Left kidney (tissue), 2 donors: Measurements from ENCODE around the gene DUSP15. TPM values are rescaled to one million over a fixed set of nuclear protein-coding genes. Genes with fewer than 3 reads are reported as not detected.
"Not testable (repeated sequence)": the region's sequence is repeated elsewhere in the genome, so short reads cannot be mapped to it uniquely, and the experiment has no call there.

ENCODE experiments used
- DNase-seq: peaks from one replicate; pipeline ENCODE4 v3.0.0-alpha.2; 2013
- polyA plus RNA-seq: library from polyadenylated mRNA; unstranded; fragments of 120-200 nt; gene quantifications from one replicate; pipeline ENCODE4 v1.2.1, GENCODE V29; 2013; ENCODE audit not compliant: insufficient read length

DUSP15 gene
- polyA plus RNA-seq, 1 donor, result 16.0 TPM

GRCh38 chr20:31823360-31824124 lies 46.8 kb downstream of the DUSP15 start:
- DNase-seq, result no peak

- DNase-seq, result peak; percentile 79
Measured at GRCh38 chr20:31822421-31823330, 47.7 kb downstream of the DUSP15 start.

GRCh38 chr20:31821427-31821826 lies 48.9 kb downstream of the DUSP15 start:
- no peak for DNase-seq

GRCh38 chr20:31820228-31820627 lies 50.1 kb downstream of the DUSP15 start:
- DNase-seq, result no peak

GRCh38 chr20:31819083-31819784 lies 51.1 kb downstream of the DUSP15 start, which contains the start of gene MYLK2:
Gene MYLK2, plus strand, starts transcription at chr20:31819356. Its CDS starts 225 bp downstream, at chr20:31819581.
- no peak for DNase-seq

- no peak for DNase-seq
Measured at GRCh38 chr20:31818376-31818908, 51.9 kb downstream of the DUSP15 start.

- no peak for DNase-seq
Measured at GRCh38 chr20:31817461-31817860, 52.9 kb downstream of the DUSP15 start.

- DNase-seq, result no peak
Measured at GRCh38 chr20:31816221-31816620, 54.1 kb downstream of the DUSP15 start.

- no peak for DNase-seq
Measured at GRCh38 chr20:31815408-31816188, 54.7 kb downstream of the DUSP15 start.

GRCh38 chr20:31814142-31814541 lies 56.2 kb downstream of the DUSP15 start:
- DNase-seq, result not testable (repeated sequence)

- DNase-seq, result no peak
Measured at GRCh38 chr20:31813611-31814010, 56.7 kb downstream of the DUSP15 start.

- peak; percentile 50 for DNase-seq
Measured at GRCh38 chr20:31811796-31812728, 58.3 kb downstream of the DUSP15 start.

- DNase-seq, result no peak
Measured at GRCh38 chr20:31811198-31811597, 59.1 kb downstream of the DUSP15 start.

Other genes with a start within 250 kb of the DUSP15 start
- gene COX4I2, start 232.6 kb downstream of the DUSP15 start, polyA plus RNA-seq, result 0.75 TPM
- gene BCL2L1, start 147.7 kb downstream of the DUSP15 start, polyA plus RNA-seq, result 66.2 TPM
- 71.2 TPM for gene TPX2, start 131.2 kb downstream of the DUSP15 start, polyA plus RNA-seq
- 0.76 TPM for gene MYLK2, start 51.2 kb downstream of the DUSP15 start, polyA plus RNA-seq
- gene FOXS1, start 24.9 kb downstream of the DUSP15 start, polyA plus RNA-seq, result 3.9 TPM
- gene TTLL9, start 107 bp upstream of the DUSP15 start, polyA plus RNA-seq, result 5.5 TPM
- 19.6 TPM for gene PDRG1, start 81.5 kb upstream of the DUSP15 start, polyA plus RNA-seq
- 0.35 TPM for gene XKR7, start 97.6 kb upstream of the DUSP15 start, polyA plus RNA-seq
- 5.2 TPM for gene CCM2L, start 139.9 kb upstream of the DUSP15 start, polyA plus RNA-seq
- gene HCK, start 181.7 kb upstream of the DUSP15 start, polyA plus RNA-seq, result 1.8 TPM
- 72.0 TPM for gene TM9SF4, start 239.2 kb upstream of the DUSP15 start, polyA plus RNA-seq